Thoracic aorta (tissue), 2 donors: ENCODE measurements around the gene TENM3. TPM values are rescaled to one million over a fixed set of nuclear protein-coding genes. Genes with fewer than 3 reads are reported as not detected.

Experiments used
- ATAC-seq: fragments of 150-250 bp; one replicate; pipeline ENCODE4 v1.8.0; 2017; ENCODE audit warnings: low read depth; ENCODE audit not compliant: insufficient number of reproducible peaks, low FRiP score
- DNase-seq: peaks from one replicate; pipeline ENCODE4 v3.0.0-alpha.2; 2020; ENCODE audit warnings: low spot score
- H3K27ac ChIP-seq, 2 donors: fragments of 200-600 bp; sonication (generic); 1 replicate in 1 of 2; 2 replicates in 1 of 2; pipeline ENCODE4 v1.5.1; 2016; ENCODE audit warnings: mild to moderate bottlenecking in 2 of 2, moderate library complexity in 2 of 2
- H3K27me3 ChIP-seq: fragments of 200-600 bp; sonication (generic); replicated peaks from 2 replicates; pipeline ENCODE4 v1.6.0; 2016; ENCODE audit warnings: mild to moderate bottlenecking; ENCODE audit not compliant: insufficient read depth
- H3K36me3 ChIP-seq: fragments of 200-600 bp; sonication (generic); one replicate; pipeline ENCODE4 v1.5.1; 2016
- H3K4me1 ChIP-seq, 2 donors: fragments of 200-600 bp; sonication (generic); 1 replicate in 1 of 2; 2 replicates in 1 of 2; pipeline versions ENCODE4 v1.5.1 to v1.6.0; 2016; ENCODE audit warnings: low read depth in 2 of 2, mild to moderate bottlenecking in 1 of 2; ENCODE audit not compliant: control insufficient read depth in 1 of 2
- H3K4me3 ChIP-seq: fragments of 200-600 bp; sonication (generic); 2 replicates; pipeline ENCODE4 v1.5.1; 2016; ENCODE audit warnings: mild to moderate bottlenecking
- H3K9me3 ChIP-seq: fragments of 200-600 bp; sonication (generic); 2 replicates; pipeline ENCODE4 v1.5.1; 2016
- total RNA-seq, 2 donors: library from RNA; depleted of rRNA; stranded (reverse); fragments of >200 nt; gene quantifications; one replicate each; pipeline versions ENCODE4 v1.1.0 to v1.2.3, GENCODE V29; 2016
- TF ChIP-seq, protein P1 (sequence below): fragments of 200-600 bp; sonication (generic); IDR thresholded peaks from one replicate; pipeline ENCODE4 v1.5.1; 2019; ENCODE audit warnings: antibody characterized with exemption

Gene TENM3
- total RNA-seq, 2 donors from 2014 or later, result 0.68 to 8.0 TPM

DNA sequence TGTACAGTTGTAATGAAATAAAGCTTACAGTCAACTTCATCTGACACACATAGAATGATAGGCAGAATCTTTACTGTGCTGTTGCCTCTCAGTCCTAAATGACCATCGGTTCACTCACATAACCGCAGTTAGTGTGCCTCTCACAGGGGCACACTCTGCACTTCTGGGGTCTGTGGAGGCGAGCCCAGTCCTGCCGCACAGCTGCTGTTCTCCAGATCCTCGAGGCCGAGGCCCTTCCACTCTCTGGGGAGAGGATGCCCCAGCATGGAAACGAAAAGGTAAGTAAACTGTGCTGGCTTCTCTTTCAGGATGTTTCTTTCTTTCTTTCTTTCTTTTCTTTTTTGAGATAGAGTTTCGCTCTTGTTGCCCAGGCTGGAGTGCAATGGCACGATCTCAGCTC, 586.0 kb downstream of the TENM3 start:
- Histone ChIP-seq H3K4me1 (no peaks in the 10 kb centered on the region), H3K4me3 (no peak overlapping the region), H3K36me3 (no peaks in the 10 kb centered on the region), H3K27me3 (no peaks in the 10 kb centered on the region), H3K27ac (no peak overlapping the region), H3K9me3 (no peaks in the 10 kb centered on the region)
- ATAC-seq (no peak), DNase-seq (no peak)
- TF ChIP-seq, protein P1, sequence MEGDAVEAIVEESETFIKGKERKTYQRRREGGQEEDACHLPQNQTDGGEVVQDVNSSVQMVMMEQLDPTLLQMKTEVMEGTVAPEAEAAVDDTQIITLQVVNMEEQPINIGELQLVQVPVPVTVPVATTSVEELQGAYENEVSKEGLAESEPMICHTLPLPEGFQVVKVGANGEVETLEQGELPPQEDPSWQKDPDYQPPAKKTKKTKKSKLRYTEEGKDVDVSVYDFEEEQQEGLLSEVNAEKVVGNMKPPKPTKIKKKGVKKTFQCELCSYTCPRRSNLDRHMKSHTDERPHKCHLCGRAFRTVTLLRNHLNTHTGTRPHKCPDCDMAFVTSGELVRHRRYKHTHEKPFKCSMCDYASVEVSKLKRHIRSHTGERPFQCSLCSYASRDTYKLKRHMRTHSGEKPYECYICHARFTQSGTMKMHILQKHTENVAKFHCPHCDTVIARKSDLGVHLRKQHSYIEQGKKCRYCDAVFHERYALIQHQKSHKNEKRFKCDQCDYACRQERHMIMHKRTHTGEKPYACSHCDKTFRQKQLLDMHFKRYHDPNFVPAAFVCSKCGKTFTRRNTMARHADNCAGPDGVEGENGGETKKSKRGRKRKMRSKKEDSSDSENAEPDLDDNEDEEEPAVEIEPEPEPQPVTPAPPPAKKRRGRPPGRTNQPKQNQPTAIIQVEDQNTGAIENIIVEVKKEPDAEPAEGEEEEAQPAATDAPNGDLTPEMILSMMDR, result no peak

DNA sequence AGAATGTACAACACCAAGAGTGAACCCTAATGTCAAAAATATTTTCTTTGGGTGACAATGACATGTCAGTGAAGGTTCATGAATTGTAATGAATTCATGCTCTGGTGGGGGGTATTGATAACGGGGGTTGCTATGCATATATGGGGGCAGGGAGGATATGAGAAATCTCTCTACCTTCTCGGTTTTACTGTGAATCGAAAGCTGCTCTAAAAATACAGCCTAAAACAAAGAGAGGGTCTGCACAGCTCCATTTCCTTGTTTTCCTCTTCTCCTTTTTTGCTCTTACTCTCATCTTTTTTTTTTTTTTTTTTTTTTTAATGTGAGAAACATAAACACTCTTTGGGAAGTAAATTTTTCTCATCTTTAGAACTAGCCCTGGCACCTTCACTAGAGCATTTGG, 588.2 kb downstream of the TENM3 start:
- no peak for ATAC-seq
- Histone ChIP-seq H3K4me1 (no peaks in the 10 kb centered on the region), H3K36me3 (no peaks in the 10 kb centered on the region)

DNA sequence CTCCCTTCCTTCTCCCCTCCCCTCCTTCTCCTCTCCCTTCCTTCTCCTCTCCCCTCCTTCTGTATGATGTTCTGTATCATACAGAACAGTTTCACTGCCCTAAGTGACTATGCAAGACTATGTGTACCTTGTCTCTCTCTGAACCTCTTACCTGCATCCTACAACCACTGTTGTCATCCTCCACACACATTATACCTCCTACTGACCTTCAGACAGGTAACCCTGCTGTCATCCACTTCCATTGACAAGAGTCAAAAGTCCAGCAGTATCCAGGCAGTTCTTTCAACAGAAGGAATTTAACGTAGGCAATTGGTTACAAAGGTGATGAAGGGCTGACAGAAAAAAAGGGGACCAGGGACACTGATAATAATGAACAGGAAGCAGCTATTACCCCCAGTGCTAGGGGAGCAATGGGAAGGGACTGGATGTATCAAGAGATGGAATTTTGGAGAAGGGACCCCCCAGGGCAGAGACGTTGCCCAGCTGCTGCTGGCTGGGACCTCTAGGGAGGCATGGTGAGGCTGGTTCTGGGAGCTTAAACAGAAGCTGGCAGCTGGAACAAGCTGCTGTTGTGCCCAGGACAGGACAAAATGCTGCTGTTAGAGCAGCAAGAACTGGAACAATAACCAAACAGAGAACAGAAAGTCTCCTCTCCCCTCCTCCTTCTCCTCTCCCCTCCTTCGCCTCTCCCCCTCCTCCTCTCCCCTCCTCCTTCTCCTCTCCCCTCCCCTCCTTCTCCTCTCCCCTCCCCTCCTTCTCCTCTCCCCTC, 589.3 kb downstream of the TENM3 start:
- Histone ChIP-seq H3K9me3 (no peaks in the 10 kb centered on the region), H3K27me3 (no peaks in the 10 kb centered on the region), H3K4me3 (no peak overlapping the region), H3K4me1 (no peaks in the 10 kb centered on the region), H3K36me3 (no peaks in the 10 kb centered on the region), H3K27ac (no peak overlapping the region)
- ATAC-seq (no peak), DNase-seq (no peak)
- TF ChIP-seq, protein P1, result no peak

More for the DNA sequence above, 588.2 kb downstream of the TENM3 start:
- Histone ChIP-seq H3K27me3 (no peaks in the 10 kb centered on the region), H3K9me3 (no peaks in the 10 kb centered on the region), H3K27ac (no peak overlapping the region), H3K4me3 (no peak overlapping the region)
- TF ChIP-seq, protein P1, result no peak
- no peak for DNase-seq

DNA sequence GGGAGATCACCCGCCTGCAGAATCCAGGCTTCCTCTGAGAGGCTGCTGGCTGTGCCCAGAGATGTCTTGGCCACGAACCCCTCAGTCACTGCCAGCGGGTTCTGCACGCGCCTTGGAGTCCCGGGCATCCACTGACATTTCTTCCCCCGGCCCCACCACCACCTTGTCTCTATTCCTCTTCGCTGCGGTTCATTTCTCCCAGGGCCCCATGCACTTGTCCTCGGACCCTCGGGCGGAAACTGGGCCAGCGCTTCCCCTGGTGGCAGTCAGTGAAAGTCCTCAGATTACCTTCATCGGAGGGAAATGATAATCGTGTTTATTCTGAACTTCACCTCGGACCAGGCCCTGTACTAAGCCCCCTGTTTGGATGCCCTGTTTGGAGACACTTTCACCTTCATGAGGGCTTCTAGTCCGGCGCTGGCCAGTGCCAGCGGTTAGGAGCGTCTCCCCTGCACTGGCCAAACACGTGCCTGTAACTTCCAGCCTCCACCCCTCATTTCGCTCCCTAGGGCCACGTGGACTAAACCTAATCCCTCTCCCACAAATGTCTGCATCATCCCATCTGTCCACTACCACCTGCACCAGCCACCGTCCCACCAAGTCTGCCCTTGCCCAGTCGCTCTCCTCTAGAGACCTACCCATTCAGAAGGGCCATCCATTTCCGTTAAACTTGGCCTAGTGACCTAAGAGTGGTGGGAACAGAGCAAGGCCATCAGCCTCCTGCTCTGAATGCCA, 592.0 kb downstream of the TENM3 start:
- DNase-seq (no peak), ATAC-seq (no peak)
- no peaks in the 10 kb centered on the region for H3K27me3 ChIP-seq
- H3K4me3 ChIP-seq, result no peak overlapping the region
- H3K4me1 ChIP-seq, result no peaks in the 10 kb centered on the region
- H3K36me3 ChIP-seq, result no peaks in the 10 kb centered on the region
- no peaks in the 10 kb centered on the region for H3K9me3 ChIP-seq
- TF ChIP-seq, protein P1, result no peak
- H3K27ac ChIP-seq, result no peak overlapping the region

DNA sequence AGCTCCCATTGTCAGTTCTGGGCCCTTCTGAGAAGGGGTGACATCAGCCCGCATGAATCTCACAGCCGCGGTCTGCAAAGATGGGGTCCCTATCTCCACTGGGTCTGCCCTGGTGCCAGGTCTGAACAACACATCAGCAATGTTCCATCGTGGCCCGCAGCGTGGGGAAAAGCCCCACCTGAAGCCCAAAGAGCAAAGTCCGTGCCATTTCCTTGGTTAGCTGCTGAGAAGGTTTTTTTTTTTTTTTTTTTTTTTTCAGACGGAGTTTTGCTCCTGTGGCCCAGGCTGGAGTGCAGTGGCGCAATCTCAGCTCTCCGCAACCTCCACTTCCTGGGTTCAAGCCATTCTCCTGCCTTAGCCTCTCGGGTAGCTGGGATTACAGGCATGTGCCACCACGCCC, 594.6 kb downstream of the TENM3 start:
- ATAC-seq (no peak), DNase-seq (no peak)
- no peak overlapping the region for H3K27ac ChIP-seq
- no peaks in the 10 kb centered on the region for H3K4me1 ChIP-seq
- H3K4me3 ChIP-seq, result no peak overlapping the region
- H3K36me3 ChIP-seq, result no peaks in the 10 kb centered on the region
- TF ChIP-seq, protein P1, result no peak
- no peaks in the 10 kb centered on the region for H3K27me3 ChIP-seq
- H3K9me3 ChIP-seq, result no peaks in the 10 kb centered on the region
